H1 (cell line): ENCODE measurements around the gene GLDC. TPM values are rescaled to one million over a fixed set of nuclear protein-coding genes. Genes with fewer than 3 reads are reported as not detected.

ENCODE experiments used
- CTCF ChIA-PET: fragments of 300-600 bp; sonication (Branson Sonifier 250); formaldehyde crosslinking; loops from one replicate; lab custom pipeline; 2021; ENCODE audit not compliant: partially characterized antibody; lab: Charles Lee
- POLR2A ChIA-PET: fragments of 300-600 bp; sonication (Branson Sonifier 250); formaldehyde crosslinking; loops from one replicate; lab custom pipeline; 2021; ENCODE audit warnings: inconsistent platforms; ENCODE audit not compliant: partially characterized antibody; lab: Charles Lee
- DNase-seq, 2 experiments: peaks; one replicate each; pipeline versions ENCODE4 v3.0.0 to v3.0.0-alpha.2; 2010 to 2022; ENCODE audit warnings: low spot score in 2 of 2, low read depth in 1 of 2, mixed read lengths in 1 of 2
- FAIRE-seq: peaks from 2 replicates; lab custom pipeline; 2011; peaks lifted over from hg19 to GRCh38; lab: Jason Lieb, UNC
- H2AFZ ChIP-seq: 2 replicates; pipeline ENCODE4 v1.8.1; 2012; ENCODE audit warnings: low read length, inconsistent platforms
- H2AK5ac ChIP-seq: 2 replicates; pipeline ENCODE4 v1.6.1; 2013; ENCODE audit warnings: low read depth, low read length
- H2BK120ac ChIP-seq: replicated peaks from 2 replicates; pipeline ENCODE3; 2013; ENCODE audit warnings: low read depth, low read length, inconsistent platforms
- H2BK12ac ChIP-seq: 2 replicates; pipeline ENCODE4 v1.6.1; 2013; ENCODE audit warnings: low read depth, low read length
- H2BK15ac ChIP-seq: 2 replicates; pipeline ENCODE4 v1.6.1; 2013; ENCODE audit warnings: low read length
- H2BK20ac ChIP-seq: 2 replicates; pipeline ENCODE4 v1.6.1; 2013; ENCODE audit warnings: low read length
- H2BK5ac ChIP-seq: 2 replicates; pipeline ENCODE4 v1.6.1; 2013; ENCODE audit warnings: low read depth, low read length
- H3K14ac ChIP-seq: 2 replicates; pipeline ENCODE4 v1.6.1; 2013; ENCODE audit warnings: inconsistent platforms; ENCODE audit not compliant: insufficient read length
- H3K18ac ChIP-seq: 2 replicates; pipeline ENCODE4 v1.6.1; 2013; ENCODE audit warnings: low read length; ENCODE audit errors: extremely low read depth
- H3K23ac ChIP-seq: 2 replicates; pipeline ENCODE4 v1.6.1; 2013; ENCODE audit warnings: inconsistent platforms; ENCODE audit not compliant: insufficient read length
- H3K23me2 ChIP-seq: 2 replicates; pipeline ENCODE4 v1.6.1; 2013; ENCODE audit warnings: low read depth, low read length
- H3K27ac ChIP-seq: 2 replicates; pipeline ENCODE4 v1.6.1; 2011; ENCODE audit warnings: low read depth, low read length, inconsistent platforms
- H3K27me3 ChIP-seq, 4 experiments: replicated peaks in 1 of 4; 1 replicate in 1 of 4; 2 replicates in 3 of 4; pipeline versions ENCODE4 v1.6.1 to v1.8.1; 2011 to 2013; ENCODE audit warnings: low read length in 3 of 4, mild to moderate bottlenecking in 3 of 4, inconsistent platforms in 2 of 4, mixed read lengths in 2 of 4, moderate library complexity in 1 of 4; ENCODE audit not compliant: control insufficient read depth in 3 of 4, insufficient read depth in 3 of 4; ENCODE audit errors: extremely low read depth in 1 of 4
- H3K36me3 ChIP-seq, 4 experiments: 2 replicates each; pipeline versions ENCODE4 v1.6.1 to v1.8.1; 2011 to 2013; ENCODE audit warnings: mild to moderate bottlenecking in 4 of 4, low read length in 3 of 4, moderate library complexity in 2 of 4, control low read depth in 1 of 4, inconsistent platforms in 1 of 4; ENCODE audit not compliant: insufficient read depth in 4 of 4, control insufficient read depth in 2 of 4
- H3K4ac ChIP-seq: replicated peaks from 2 replicates; pipeline ENCODE3; 2013; ENCODE audit warnings: low read length, low read depth, mixed read lengths, inconsistent platforms; ENCODE audit not compliant: insufficient read length
- H3K4me1 ChIP-seq, 4 experiments: replicated peaks in 1 of 4; 1 replicate in 1 of 4; 2 replicates in 3 of 4; pipeline versions ENCODE4 v1.6.1 to v1.8.1; 2011 to 2013; ENCODE audit warnings: low read length in 3 of 4, inconsistent platforms in 2 of 4, mixed read lengths in 1 of 4; ENCODE audit not compliant: insufficient read depth in 4 of 4, control insufficient read depth in 3 of 4
- H3K4me2 ChIP-seq, 2 experiments: 2 replicates each; pipeline versions ENCODE4 v1.6.1 to v1.8.1; 2011 to 2013; ENCODE audit warnings: low read depth in 2 of 2, low read length in 2 of 2, control low read depth in 1 of 2, inconsistent platforms in 1 of 2, mild to moderate bottlenecking in 1 of 2; ENCODE audit not compliant: insufficient read depth in 1 of 2
- H3K4me3 ChIP-seq, 4 experiments: fragments of 200-600, 300-600 bp in 1 of 4; sonication (generic), shearing (Covaris generic), sonication (Bioruptor Twin) in 1 of 4; 2 replicates each; pipeline versions ENCODE4 v1.5.1 to v1.8.1; 2011 to 2016; ENCODE audit warnings: low read length in 4 of 4, low read depth in 3 of 4, control low read depth in 2 of 4, inconsistent platforms in 2 of 4, mild to moderate bottlenecking in 2 of 4, mixed read lengths in 1 of 4, moderate library complexity in 1 of 4; ENCODE audit not compliant: insufficient read depth in 2 of 4; ENCODE audit errors: extremely low read depth in 1 of 4
- H3K56ac ChIP-seq: replicated peaks from 2 replicates; pipeline ENCODE3; 2013; ENCODE audit warnings: low read depth, mild to moderate bottlenecking, mixed read lengths, low read length, inconsistent platforms; ENCODE audit not compliant: insufficient read length
- H3K79me1 ChIP-seq: 2 replicates; pipeline ENCODE4 v1.6.1; 2013; ENCODE audit warnings: low read depth, low read length, control low read depth
- H3K79me2 ChIP-seq, 2 experiments: 2 replicates each; pipeline versions ENCODE4 v1.6.1 to v1.8.1; 2012 to 2013; ENCODE audit warnings: low read length in 2 of 2, mild to moderate bottlenecking in 2 of 2, inconsistent platforms in 1 of 2; ENCODE audit not compliant: insufficient read depth in 2 of 2, control insufficient read depth in 1 of 2
- H3K9ac ChIP-seq, 4 experiments: replicated peaks in 1 of 4; 1 replicate in 1 of 4; 2 replicates in 3 of 4; pipeline versions ENCODE4 v1.6.1 to v1.8.1; 2011 to 2013; ENCODE audit warnings: low read depth in 3 of 4, low read length in 3 of 4, control low read depth in 2 of 4, mild to moderate bottlenecking in 2 of 4, moderate library complexity in 2 of 4, inconsistent platforms in 1 of 4; ENCODE audit errors: extremely low read depth in 1 of 4
- H3K9me3 ChIP-seq, 2 experiments: 2 replicates each; pipeline versions ENCODE4 v1.6.1 to v1.8.1; 2012 to 2013; ENCODE audit warnings: mild to moderate bottlenecking in 2 of 2, moderate library complexity in 2 of 2, control low read depth in 1 of 2, inconsistent platforms in 1 of 2, low read depth in 1 of 2, low read length in 1 of 2, mixed read lengths in 1 of 2; ENCODE audit not compliant: insufficient read depth in 2 of 2
- H4K20me1 ChIP-seq, 2 experiments: replicated peaks in 1 of 2; 2 replicates each; pipeline versions ENCODE3 to v1.8.1; 2011 to 2013; ENCODE audit warnings: inconsistent platforms in 2 of 2, low read length in 2 of 2, mild to moderate bottlenecking in 1 of 2; ENCODE audit not compliant: insufficient read depth in 2 of 2, control insufficient read depth in 1 of 2
- H4K5ac ChIP-seq: 2 replicates; pipeline ENCODE4 v1.6.1; 2013; ENCODE audit warnings: low read length, low read depth, mixed read lengths, inconsistent platforms; ENCODE audit not compliant: insufficient read length
- H4K8ac ChIP-seq: 2 replicates; pipeline ENCODE4 v1.8.0; 2013; ENCODE audit warnings: mild to moderate bottlenecking, moderate library complexity, low read length, inconsistent platforms; ENCODE audit not compliant: insufficient read depth; ENCODE audit errors: extremely low read depth
- H4K91ac ChIP-seq: replicated peaks from 2 replicates; pipeline ENCODE3; 2013; ENCODE audit warnings: low read length, mixed read lengths, inconsistent platforms; ENCODE audit not compliant: insufficient read length
- BCL11A ChIP-seq, 2 experiments: IDR thresholded peaks; one replicate each; pipeline ENCODE4 v1.6.1; 2011; ENCODE audit warnings: low read depth in 2 of 2, low read length in 2 of 2, mild to moderate bottlenecking in 2 of 2
- CEBPB ChIP-seq: IDR thresholded peaks from 2 replicates; pipeline ENCODE4 v1.6.1; 2012; ENCODE audit warnings: low read depth, low read length
- CHD1 ChIP-seq: IDR thresholded peaks from 2 replicates; pipeline ENCODE4 v1.6.1; 2012; ENCODE audit warnings: low read depth, low read length, improper control_type of control experiment
- CHD2 ChIP-seq: IDR thresholded peaks from 2 replicates; pipeline ENCODE4 v1.6.1; 2012; ENCODE audit warnings: low read length, improper control_type of control experiment
- CREB1 ChIP-seq: IDR thresholded peaks from 2 replicates; pipeline ENCODE4 v1.6.1; 2012; ENCODE audit warnings: inconsistent platforms
- FOSL1 ChIP-seq: IDR thresholded peaks from 2 replicates; pipeline ENCODE4 v1.6.1; 2011; ENCODE audit warnings: mild to moderate bottlenecking, low read depth, low read length, moderate library complexity; ENCODE audit not compliant: insufficient read depth
- HDAC2 ChIP-seq, 2 experiments: fragments of 300-600 bp in 1 of 2; sonication (generic) in 1 of 2; IDR thresholded peaks; 2 replicates each; pipeline ENCODE4 v1.6.1; 2011 to 2012; ENCODE audit warnings: low read depth in 2 of 2, low read length in 2 of 2, mild to moderate bottlenecking in 2 of 2, moderate library complexity in 2 of 2, borderline replicate concordance in 1 of 2, inconsistent platforms in 1 of 2
- JUN ChIP-seq: IDR thresholded peaks from 2 replicates; pipeline ENCODE4 v1.6.1; 2011; ENCODE audit warnings: low read depth, mild to moderate bottlenecking, improper control_type of control experiment, low read length
- KDM1A ChIP-seq: fragments of 200-600, 300-600 bp; sonication (generic); IDR thresholded peaks from 2 replicates; pipeline ENCODE4 v1.7.1; 2016; ENCODE audit warnings: mild to moderate bottlenecking, low read length, borderline replicate concordance
- KDM4A ChIP-seq: IDR thresholded peaks from one replicate; pipeline ENCODE4 v1.7.1; 2012; ENCODE audit warnings: low read depth, mild to moderate bottlenecking, moderate library complexity, low read length, inconsistent platforms; ENCODE audit not compliant: severe bottlenecking
- NRF1 ChIP-seq: IDR thresholded peaks from 2 replicates; pipeline ENCODE4 v1.6.1; 2011; ENCODE audit warnings: mild to moderate bottlenecking, low read depth, low read length, improper control_type of control experiment
- RBBP5 ChIP-seq: IDR thresholded peaks from 2 replicates; pipeline ENCODE4 v1.7.1; 2012; ENCODE audit warnings: low read depth, mild to moderate bottlenecking, inconsistent platforms, low read length, moderate library complexity, borderline replicate concordance
- SUZ12 ChIP-seq: fragments of 200-600 bp; sonication (generic); IDR thresholded peaks from 2 replicates; pipeline ENCODE4 v1.6.1; 2012; ENCODE audit warnings: mild to moderate bottlenecking, inconsistent platforms, low read length, moderate library complexity, mixed read lengths
- TEAD4 ChIP-seq: IDR thresholded peaks from 2 replicates; pipeline ENCODE4 v1.6.1; 2012; ENCODE audit warnings: low read depth, low read length, inconsistent platforms, mixed read lengths
- YY1 ChIP-seq: IDR thresholded peaks from 2 replicates; pipeline ENCODE4 v1.6.1; 2011; ENCODE audit warnings: low read depth, mild to moderate bottlenecking, low read length
- WGBS, 2 experiments: shearing (Covaris generic) in 1 of 2; methylation state at CpG; one replicate each; pipeline versions ENCODE4 v1.1.6 to v1.1.7; 2013 to 2015; ENCODE audit warnings: low lambda C conversion rate in 2 of 2, mixed read lengths in 2 of 2, inconsistent platforms in 1 of 2, low coverage in 1 of 2, missing lambda C conversion rate in 1 of 2; ENCODE audit not compliant: insufficient replicate concordance in 2 of 2, insufficient coverage in 1 of 2, insufficient read length in 1 of 2; ENCODE audit errors: extremely low coverage in 1 of 2, missing lambda C conversion rate in 1 of 2; 5-methylcytosine and 5-hydroxymethylcytosine counted together
- polyA plus RNA-seq, 7 experiments: library from polyadenylated mRNA; depleted of rRNA in 3 of 7; stranded (reverse) in 5 of 7; unstranded in 2 of 7; fragments of >200 nt in 5 of 7; fragments of 200-250 nt in 2 of 7; gene quantifications; 1 replicate in 5 of 7; 2 replicates in 1 of 7; 4 replicates in 1 of 7; pipeline versions ENCODE4 v1.2.1 to v1.2.3, GENCODE V29; 2011 to 2013; ENCODE audit warnings: missing spikeins in 2 of 7, mixed read lengths in 2 of 7
- total RNA-seq: library from RNA; stranded (reverse); fragmentation: NEBNext Ultra II Directional; extraction: Animal tissue kit (Norgen Biotek cat#: 25700); gene quantifications from 2 replicates; pipeline ENCODE4 v1.2.1, GENCODE V29; 2021

Gene GLDC
- total and polyA plus RNA-seq, 2 of the 8 experiments (the other 6 are each of a cell fraction or from before 2014, with no cell fraction given), result 48.8 to 101 TPM

DNA sequence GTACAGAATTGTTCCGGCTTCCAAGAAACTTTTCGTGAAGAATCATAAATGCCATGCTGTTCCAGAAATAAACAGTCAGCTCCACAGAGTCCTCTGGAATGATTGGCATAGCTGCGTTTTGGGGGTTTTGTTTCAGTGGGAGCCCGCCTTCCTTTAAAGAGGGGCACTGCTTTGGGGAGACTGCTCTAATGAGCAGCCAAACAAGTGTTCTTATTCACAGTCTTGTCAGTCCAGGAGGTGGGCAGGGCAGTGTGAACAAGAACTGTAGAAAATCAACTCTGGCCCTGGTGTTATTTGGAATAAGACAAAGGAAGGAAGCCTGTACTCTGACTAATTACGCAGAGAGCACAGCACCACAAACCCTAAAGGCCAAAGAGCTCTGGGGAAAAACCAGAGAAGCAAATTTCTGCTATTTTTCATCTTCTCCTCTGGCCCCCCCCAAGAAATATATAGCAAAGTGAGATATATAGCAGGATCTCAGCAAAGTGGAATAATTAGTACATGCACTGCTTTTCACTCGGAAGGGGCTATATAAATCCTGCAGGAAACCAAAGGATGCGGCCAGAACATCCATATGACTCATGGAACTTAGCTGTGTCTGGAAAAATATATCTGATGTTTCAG is 92.9 kb downstream of the GLDC start:
- H4K20me1 ChIP-seq, result no peaks in the 10 kb centered on the region
- WGBS, 2 experiments, result 94% methylated on average over 7 of the region's 7 CpGs; no CpG with 5 or more reads in 1 of the 2 experiments
- TF ChIP-seq JUN (no peak), CHD2 (no peak), CEBPB (no peak), CHD1 (no peak), HDAC2 (IDR thresholded peaks at IDR 0.05; ENCODE audit: borderline replicate concordance in 1 of 2, low read depth in 2 of 2, low read length in 2 of 2) (no peak), CREB1 (no peak), SUZ12 (no peak), FOSL1 (no peak), RBBP5 (no peak), BCL11A (IDR thresholded peaks at IDR 0.05; ENCODE audit: low read depth in 2 of 2, low read length in 2 of 2) (no peak), KDM4A (no peak), TEAD4 (no peak), KDM1A (no peak), NRF1 (no peak), YY1 (no peak)

More for the DNA sequence above, 92.9 kb downstream of the GLDC start:
- DNase-seq (no peak), FAIRE-seq (no peak)
- Histone ChIP-seq H3K9ac (no peak overlapping the region), H3K4me1 (no peaks in the 10 kb centered on the region), H3K4me2 (no peak overlapping the region), H2BK12ac (no peak overlapping the region), H3K23me2 (no peaks in the 10 kb centered on the region), H2AFZ (no peak overlapping the region), H3K18ac (no peak overlapping the region), H3K27me3 (no peaks in the 10 kb centered on the region), H3K27ac (no peak overlapping the region), H3K4ac (no peak overlapping the region), H2BK15ac (no peak overlapping the region), H3K14ac (no peak overlapping the region), H4K91ac (no peak overlapping the region), H4K8ac (no peak overlapping the region), H3K9me3 (no peaks in the 10 kb centered on the region), H2BK120ac (no peak overlapping the region), H2BK5ac (no peak overlapping the region), H3K4me3 (no peak overlapping the region), H2BK20ac (no peak overlapping the region), H2AK5ac (no peak overlapping the region), H3K23ac (no peak overlapping the region), H3K79me1 (no peaks in the 10 kb centered on the region), H3K56ac (no peak overlapping the region), H3K36me3 (peaks cover 0 to 3% (median 2%) of the 10 kb centered on the region in 4 experiments; a peak in 5 of 8 replicates), H3K79me2 (no peaks in the 10 kb centered on the region), H4K5ac (no peak overlapping the region)
- ChIA-PET CTCF (interaction anchor here (0.6 to 1.9 kb wide), 6 partner anchors 9 to 115 kb away, joined by 3 to 6 read pairs (median 4); no protein-coding TSS in a partner anchor), POLR2A (no interaction called here)
